GM10266 (cell line): ENCODE data around the gene ACER3.
"Not testable (repeated sequence)": the region's sequence is repeated elsewhere in the genome, so short reads cannot be mapped to it uniquely, and the experiment has no call there.

Experiments
- DNase-seq: peaks from one replicate; pipeline ENCODE4 v3.0.0; 2012; ENCODE audit errors: extremely low spot score
- CTCF ChIP-seq: IDR thresholded peaks from 2 replicates; pipeline ENCODE4 v1.5.1; 2012; ENCODE audit warnings: mild to moderate bottlenecking, low read depth; ENCODE audit not compliant: control insufficient read depth, insufficient read depth; ENCODE audit errors: missing control alignments

The ACER3 gene

GRCh38 chr11:76850130-76850529 lies 10.6 kb upstream of the ACER3 start:
- DNase-seq = no peak
- no peak for TF ChIP-seq CTCF

- DNase-seq = no peak
- TF ChIP-seq CTCF = no peak
Measured at GRCh38 chr11:76850815-76851214, 9.9 kb upstream of the ACER3 start.

GRCh38 chr11:76854709-76855108 lies 6.0 kb upstream of the ACER3 start:
- no peak for DNase-seq
- TF ChIP-seq CTCF = no peak

GRCh38 chr11:76855670-76856069 lies 5.0 kb upstream of the ACER3 start:
- DNase-seq = not testable (repeated sequence)

- no peak for TF ChIP-seq CTCF
- no peak for DNase-seq
Measured at GRCh38 chr11:76856106-76856505, 4.6 kb upstream of the ACER3 start.

- no peak for DNase-seq
- no peak for TF ChIP-seq CTCF
Measured at GRCh38 chr11:76856571-76856970, 4.1 kb upstream of the ACER3 start.

GRCh38 chr11:76857781-76858410 lies 2.8 kb upstream of the ACER3 start:
- TF ChIP-seq CTCF = no peak

GRCh38 chr11:76859708-76860227 lies 950 bp upstream of the ACER3 start:
- no peak for DNase-seq
- no peak for TF ChIP-seq CTCF

More at GRCh38 chr11:76857781-76858410, 2.8 kb upstream of the ACER3 start:
- DNase-seq = no peak
